NCI-H69 (cell line): ENCODE measurements around the gene NABP2.
A peak's percentile ranks its signal among the peaks of the same experiment; 100 is the strongest.
"Not testable (repeated sequence)": the region's sequence is repeated elsewhere in the genome, so short reads cannot be mapped to it uniquely, and the experiment has no call there.

ENCODE experiments used
- DNase-seq: peaks from one replicate; lab custom pipeline; 2025; lab: John Stamatoyannopoulos, UW

Gene NABP2

GRCh38 chr12:56247923-56248322, 23.8 kb downstream of the NABP2 start:
- DNase-seq = no peak

GRCh38 chr12:56248711-56249110, 24.6 kb downstream of the NABP2 start:
- no peak for DNase-seq

- no peak for DNase-seq
These were observed 28.5 kb downstream of the NABP2 start for GRCh38 chr12:56252649-56253048.

- no peak for DNase-seq
These were observed 28.9 kb downstream of the NABP2 start for GRCh38 chr12:56253091-56253490.

GRCh38 chr12:56255671-56256070, 31.5 kb downstream of the NABP2 start:
- no peak for DNase-seq

- no peak for DNase-seq
These were observed 32.3 kb downstream of the NABP2 start for GRCh38 chr12:56256326-56256960.

GRCh38 chr12:56257071-56257470, 32.9 kb downstream of the NABP2 start:
- DNase-seq = no peak

GRCh38 chr12:56257491-56258067, 33.4 kb downstream of the NABP2 start:
- peak; percentile 72 for DNase-seq

- DNase-seq = peak; percentile 87
These were observed 34.1 kb downstream of the NABP2 start, which contains the start of gene ANKRD52 for GRCh38 chr12:56258068-56258819. Gene ANKRD52, minus strand, starts transcription at chr12:56258384. Its CDS starts 115 bp downstream, at chr12:56258269.

- peak; percentile 52 for DNase-seq
These were observed 34.7 kb downstream of the NABP2 start for GRCh38 chr12:56258820-56259183.

- no peak for DNase-seq
These were observed 36.2 kb downstream of the NABP2 start for GRCh38 chr12:56260380-56260779.

- no peak for DNase-seq
These were observed 36.8 kb downstream of the NABP2 start for GRCh38 chr12:56260921-56261320.

GRCh38 chr12:56261503-56262232, 37.5 kb downstream of the NABP2 start:
- no peak for DNase-seq

GRCh38 chr12:56262955-56263354, 38.8 kb downstream of the NABP2 start:
- DNase-seq = peak; percentile 8

- not testable (repeated sequence) for DNase-seq
These were observed 42.0 kb downstream of the NABP2 start for GRCh38 chr12:56266068-56266692.

GRCh38 chr12:56266693-56267442, 42.7 kb downstream of the NABP2 start, which contains the start of gene COQ10A:
Gene COQ10A, plus strand, starts transcription at chr12:56266942. Its CDS starts 177 bp downstream, at chr12:56267119.
- DNase-seq = peak; percentile 95

- no peak for DNase-seq
These were observed 43.4 kb downstream of the NABP2 start for GRCh38 chr12:56267443-56268071.

GRCh38 chr12:56271031-56271430, 46.9 kb downstream of the NABP2 start:
- peak; percentile 32 for DNase-seq

- DNase-seq = not testable (repeated sequence)
These were observed 48.3 kb downstream of the NABP2 start for GRCh38 chr12:56272468-56272867.

GRCh38 chr12:56274299-56274698, 50.2 kb downstream of the NABP2 start:
- DNase-seq = no peak

- no peak for DNase-seq
These were observed 54.8 kb downstream of the NABP2 start for GRCh38 chr12:56278905-56279304.
